Endothelial cell of umbilical vein (primary cell): ENCODE measurements around the gene MAP4K3. TPM values are rescaled to one million over a fixed set of nuclear protein-coding genes. Genes with fewer than 3 reads are reported as not detected.
"Not testable (repeated sequence)": the region's sequence is repeated elsewhere in the genome, so short reads cannot be mapped to it uniquely, and the experiment has no call there.

Source experiments
- BruUV-seq: library from RNA; stranded (reverse); fragments of 400-500 nt; replicated peaks from 2 replicates; lab custom pipeline; 2021; lab: Mats Ljungman, UMichigan
- CTCF ChIA-PET: fragments of 300-600, 350-600 bp; sonication (Branson Sonifier 250); formaldehyde crosslinking; loops from one replicate; lab custom pipeline; 2021; ENCODE audit warnings: antibody characterized with exemption, inconsistent platforms; lab: Charles Lee
- POLR2A ChIA-PET: fragments of 300-600, 350-600 bp; sonication (Branson Sonifier 250); formaldehyde crosslinking; loops from one replicate; lab custom pipeline; 2021; ENCODE audit warnings: antibody characterized with exemption, inconsistent platforms; lab: Charles Lee
- DNase-seq: peaks from one replicate; pipeline ENCODE4 v3.0.0-alpha.2; 2011; ENCODE audit warnings: low read depth, low spot score
- FAIRE-seq: peaks from 2 replicates; lab custom pipeline; 2011; peaks lifted over from hg19 to GRCh38; lab: Jason Lieb, UNC
- H2AFZ ChIP-seq: 2 replicates; pipeline ENCODE4 v1.6.0; 2012; ENCODE audit warnings: low read depth, low read length, control low read depth, inconsistent platforms
- H3K27ac ChIP-seq: 2 replicates; pipeline ENCODE4 v1.5.1; 2011; ENCODE audit warnings: low read depth, mild to moderate bottlenecking, control low read depth, low read length, moderate library complexity; ENCODE audit not compliant: insufficient read depth
- H3K27me3 ChIP-seq, 2 experiments: 2 replicates each; pipeline versions ENCODE4 v1.6.0 to v1.6.1; 2011; ENCODE audit warnings: low read length in 2 of 2, mixed read lengths in 1 of 2; ENCODE audit not compliant: control insufficient read depth in 2 of 2, insufficient read depth in 2 of 2
- H3K36me3 ChIP-seq, 2 experiments: 2 replicates in 1 of 2; 3 replicates in 1 of 2; pipeline ENCODE4 v1.5.1; 2011; ENCODE audit warnings: low read length in 2 of 2, mild to moderate bottlenecking in 1 of 2, moderate library complexity in 1 of 2; ENCODE audit not compliant: control insufficient read depth in 2 of 2, insufficient read depth in 2 of 2; ENCODE audit errors: extremely low read depth in 1 of 2
- H3K4me1 ChIP-seq: 3 replicates; pipeline ENCODE4 v1.5.1; 2011; ENCODE audit warnings: mild to moderate bottlenecking, low read length; ENCODE audit not compliant: control insufficient read depth, insufficient read depth; ENCODE audit errors: extremely low read depth
- H3K4me2 ChIP-seq: 2 replicates; pipeline ENCODE4 v1.6.1; 2011; ENCODE audit warnings: low read length, control low read depth, mixed read lengths; ENCODE audit not compliant: insufficient read depth
- H3K4me3 ChIP-seq, 3 experiments: fragments of 200-600 bp in 1 of 3; sonication (generic), shearing (Covaris generic) in 1 of 3; replicated peaks in 1 of 3; 2 replicates each; pipeline ENCODE4 v1.5.1; 2011 to 2016; ENCODE audit warnings: control low read depth in 3 of 3, low read length in 3 of 3, mild to moderate bottlenecking in 2 of 3, inconsistent platforms in 1 of 3, low read depth in 1 of 3, moderate library complexity in 1 of 3; ENCODE audit not compliant: insufficient read depth in 1 of 3
- H3K79me2 ChIP-seq: 2 replicates; pipeline ENCODE4 v1.6.0; 2012; ENCODE audit warnings: low read length, inconsistent platforms; ENCODE audit not compliant: control insufficient read depth, insufficient read depth
- H3K9ac ChIP-seq: replicated peaks from 2 replicates; pipeline ENCODE3; 2011; ENCODE audit warnings: low read length, control low read depth; ENCODE audit not compliant: insufficient read depth; ENCODE audit errors: extremely low read depth
- H3K9me1 ChIP-seq: replicated peaks from 3 replicates; pipeline ENCODE4 v1.6.0; 2011; ENCODE audit warnings: mild to moderate bottlenecking, low read length; ENCODE audit not compliant: control insufficient read depth, insufficient read depth; ENCODE audit errors: extremely low read depth
- H3K9me3 ChIP-seq: replicated peaks from 2 replicates; pipeline ENCODE4 v1.5.1; 2012; ENCODE audit warnings: low read length, inconsistent platforms; ENCODE audit not compliant: control insufficient read depth, insufficient read depth
- H4K20me1 ChIP-seq: replicated peaks from 2 replicates; pipeline ENCODE3; 2011; ENCODE audit warnings: mild to moderate bottlenecking, low read length; ENCODE audit not compliant: control insufficient read depth, insufficient read depth; ENCODE audit errors: extremely low read depth
- EZH2 ChIP-seq: IDR thresholded peaks from 2 replicates; pipeline ENCODE4 v1.6.1; 2012; ENCODE audit warnings: borderline replicate concordance, low read depth, mild to moderate bottlenecking, moderate library complexity, low read length, inconsistent platforms; ENCODE audit not compliant: severe bottlenecking
- FOS ChIP-seq: IDR thresholded peaks from 2 replicates; pipeline ENCODE4 v1.6.1; 2011; ENCODE audit warnings: mild to moderate bottlenecking, low read length, moderate library complexity, borderline replicate concordance; ENCODE audit not compliant: insufficient read depth
- GATA2 ChIP-seq: IDR thresholded peaks from 2 replicates; pipeline ENCODE4 v1.7.0; 2011; ENCODE audit warnings: low read depth, mild to moderate bottlenecking, moderate library complexity, mixed read lengths, low read length; ENCODE audit not compliant: insufficient read length, insufficient read depth
- MYC ChIP-seq: IDR thresholded peaks from one replicate; pipeline ENCODE4 v1.6.1; 2011; ENCODE audit warnings: mild to moderate bottlenecking, low read depth, low read length
- POLR2A ChIP-seq: IDR thresholded peaks from 2 replicates; pipeline ENCODE4 v1.6.1; 2012; ENCODE audit warnings: low read depth, mild to moderate bottlenecking, control low read depth, low read length
- POLR2AphosphoS5 ChIP-seq: IDR thresholded peaks from 2 replicates; pipeline ENCODE4 v1.6.1; 2012; ENCODE audit warnings: low read depth, mild to moderate bottlenecking, control low read depth, low read length, moderate library complexity; ENCODE audit not compliant: insufficient read depth
- dilution Hi-C: fragments of 300-500 bp; cut with MboI; formaldehyde crosslinking; loops from one replicate; pipeline ENCODE4 v1.15.0; 2019; ENCODE audit warnings: low sequenced_read_pairs; ENCODE audit not compliant: extremely low pct_ligation_motif_present
- intact Hi-C: fragments of 100-400 bp; cut with micrococcal nuclease; formaldehyde crosslinking; loops from one replicate; pipeline ENCODE4 v1.10.0; 2022
- polyA plus RNA-seq, 4 experiments: library from polyadenylated mRNA; depleted of rRNA in 3 of 4; stranded (reverse) in 3 of 4; unstranded in 1 of 4; fragments of >200 nt; gene quantifications; 2 replicates each; pipeline versions ENCODE4 v1.2.1 to v1.2.3, GENCODE V29; 2011 to 2012; ENCODE audit warnings: missing spikeins in 1 of 4
- total RNA-seq: library from RNA; stranded (reverse); gene quantifications from 2 replicates; pipeline ENCODE4 v1.2.3, GENCODE V29; 2021
- TF ChIP-seq, protein P1 (sequence below): IDR thresholded peaks from 2 replicates; pipeline ENCODE4 v1.6.1; 2011; ENCODE audit not compliant: insufficient read depth, insufficient read length
- TF ChIP-seq, protein P2 (sequence below), 2 donors: IDR thresholded peaks; 1 replicate in 1 of 2; 2 replicates in 1 of 2; pipeline ENCODE4 v1.5.1; 2011; ENCODE audit warnings: low read length in 2 of 2, mild to moderate bottlenecking in 2 of 2, moderate library complexity in 2 of 2, control low read depth in 1 of 2, inconsistent platforms in 1 of 2, low read depth in 1 of 2; ENCODE audit not compliant: insufficient read depth in 1 of 2; ENCODE audit errors: extremely low read depth in 1 of 2

MAP4K3 gene
- total and polyA plus RNA-seq, 2 donors (not counting 3 experiments of a cell fraction or from before 2014, with no cell fraction given) = 8.0 to 45.9 TPM

DNA sequence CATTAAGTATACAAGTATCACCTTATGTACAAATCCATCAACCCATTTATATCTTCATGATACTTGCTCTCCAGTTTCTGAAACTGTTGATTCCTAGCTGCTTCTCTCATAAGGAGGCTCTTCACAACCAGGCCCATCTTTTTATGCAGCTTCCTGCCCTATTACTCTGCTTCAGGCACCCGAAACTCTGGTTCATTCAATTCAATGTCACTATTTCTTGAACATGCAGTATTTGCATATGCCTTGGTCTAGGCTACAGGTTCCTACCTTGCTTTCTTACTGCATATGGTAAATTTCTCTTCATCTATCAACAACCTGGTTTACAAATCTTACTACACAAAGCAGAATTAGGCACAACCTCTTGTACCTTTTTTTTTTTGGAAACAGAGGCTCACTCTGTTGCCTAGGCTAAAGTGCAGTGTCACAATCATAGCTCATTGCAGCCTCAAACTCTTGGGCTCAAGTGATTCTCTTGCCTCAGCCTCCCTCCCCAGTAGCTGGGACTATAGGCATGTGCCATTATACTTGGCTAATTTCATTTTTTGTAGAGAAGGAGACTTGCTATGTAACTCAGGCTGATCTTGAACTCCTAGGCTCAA is 190.6 kb downstream of the MAP4K3 start:
- intact Hi-C loops (loop anchor here (5.0 kb wide), 1 partner anchor 486 kb away; no protein-coding TSS in a partner anchor), dilution Hi-C loops (loop anchor here (25.0 kb wide), 1 partner anchor 184 kb away; no protein-coding TSS in a partner anchor)
- BruUV-seq = no TSS peak
- H3K27ac ChIP-seq = no peak overlapping the region
- DNase-seq (no peak), FAIRE-seq (no peak)
- no peak overlapping the region for H3K4me3 ChIP-seq
- H3K9ac ChIP-seq = no peak overlapping the region
- H3K27me3 ChIP-seq = no peaks in the 10 kb centered on the region
- H3K79me2 ChIP-seq = no peaks in the 10 kb centered on the region
- CTCF ChIA-PET = interaction anchor here (1.0 kb wide), 1 partner anchor 12 kb away, joined by 3 read pairs; no protein-coding TSS in a partner anchor
- no peaks in the 10 kb centered on the region for H3K9me1 ChIP-seq
- POLR2A ChIA-PET = no interaction called here
- no peaks in the 10 kb centered on the region for H3K9me3 ChIP-seq
- TF ChIP-seq EZH2 (no peak), GATA2 (no peak), POLR2A (no peak), FOS (no peak), MYC (no peak), POLR2AphosphoS5 (no peak)
- TF ChIP-seq, protein P1, sequence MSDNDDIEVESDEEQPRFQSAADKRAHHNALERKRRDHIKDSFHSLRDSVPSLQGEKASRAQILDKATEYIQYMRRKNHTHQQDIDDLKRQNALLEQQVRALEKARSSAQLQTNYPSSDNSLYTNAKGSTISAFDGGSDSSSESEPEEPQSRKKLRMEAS = no peak
- TF ChIP-seq, protein P2, sequence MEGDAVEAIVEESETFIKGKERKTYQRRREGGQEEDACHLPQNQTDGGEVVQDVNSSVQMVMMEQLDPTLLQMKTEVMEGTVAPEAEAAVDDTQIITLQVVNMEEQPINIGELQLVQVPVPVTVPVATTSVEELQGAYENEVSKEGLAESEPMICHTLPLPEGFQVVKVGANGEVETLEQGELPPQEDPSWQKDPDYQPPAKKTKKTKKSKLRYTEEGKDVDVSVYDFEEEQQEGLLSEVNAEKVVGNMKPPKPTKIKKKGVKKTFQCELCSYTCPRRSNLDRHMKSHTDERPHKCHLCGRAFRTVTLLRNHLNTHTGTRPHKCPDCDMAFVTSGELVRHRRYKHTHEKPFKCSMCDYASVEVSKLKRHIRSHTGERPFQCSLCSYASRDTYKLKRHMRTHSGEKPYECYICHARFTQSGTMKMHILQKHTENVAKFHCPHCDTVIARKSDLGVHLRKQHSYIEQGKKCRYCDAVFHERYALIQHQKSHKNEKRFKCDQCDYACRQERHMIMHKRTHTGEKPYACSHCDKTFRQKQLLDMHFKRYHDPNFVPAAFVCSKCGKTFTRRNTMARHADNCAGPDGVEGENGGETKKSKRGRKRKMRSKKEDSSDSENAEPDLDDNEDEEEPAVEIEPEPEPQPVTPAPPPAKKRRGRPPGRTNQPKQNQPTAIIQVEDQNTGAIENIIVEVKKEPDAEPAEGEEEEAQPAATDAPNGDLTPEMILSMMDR (IDR thresholded peaks at IDR 0.05; ENCODE audit: extremely low read depth in 1 of 2, insufficient read depth in 1 of 2, low read depth in 1 of 2, low read length in 2 of 2) = no peak
- H4K20me1 ChIP-seq = no peaks in the 10 kb centered on the region
- H3K4me1 ChIP-seq = peaks cover 5% of the 10 kb centered on the region
- H3K36me3 ChIP-seq = no peaks in the 10 kb centered on the region
- no peak overlapping the region for H3K4me2 ChIP-seq
- H2AFZ ChIP-seq = no peak overlapping the region

DNA sequence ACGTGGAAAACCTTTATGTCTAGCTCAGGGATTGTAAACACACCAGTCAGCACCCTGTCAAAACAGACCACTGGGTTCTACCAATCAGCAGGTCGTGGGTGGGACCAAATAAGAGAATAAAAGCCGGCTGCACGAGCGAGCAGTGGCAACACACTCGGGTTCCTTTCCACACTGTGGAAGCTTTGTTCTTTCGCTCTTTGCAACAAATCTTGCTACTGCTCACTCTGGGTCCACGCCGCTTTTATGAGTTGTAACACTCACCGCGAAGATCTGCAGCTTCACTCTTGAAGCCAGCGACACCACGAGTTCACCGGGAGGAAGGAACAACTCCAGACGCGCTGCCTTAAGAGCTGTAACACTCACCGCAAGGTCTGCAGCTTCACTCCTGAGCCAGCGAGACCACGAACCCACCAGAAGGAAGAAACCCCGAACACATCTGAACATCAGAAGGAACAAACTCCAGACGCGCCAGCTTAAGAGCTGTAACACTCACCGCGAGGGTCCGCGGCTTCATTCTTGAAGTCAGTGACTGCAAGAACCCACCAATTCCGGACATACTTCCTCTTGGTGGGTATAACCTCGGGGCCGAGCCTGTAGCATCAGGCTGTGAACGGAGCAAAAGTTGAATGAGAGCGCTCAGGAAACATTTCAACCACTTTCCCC is 192.0 kb downstream of the MAP4K3 start:
- H3K9ac ChIP-seq, H2AFZ ChIP-seq, H3K27me3 ChIP-seq, H3K4me2 ChIP-seq, H3K36me3 ChIP-seq, H3K79me2 ChIP-seq, H3K4me1 ChIP-seq, H3K9me1 ChIP-seq, FAIRE-seq, H3K4me3 ChIP-seq, BruUV-seq, POLR2A ChIA-PET, DNase-seq, H3K9me3 ChIP-seq, H4K20me1 ChIP-seq, H3K27ac ChIP-seq: not testable (repeated sequence)
- intact Hi-C loops = loop anchor here (5.0 kb wide), 1 partner anchor 487 kb away; no protein-coding TSS in a partner anchor
- dilution Hi-C loops = loop anchor here (25.0 kb wide), 1 partner anchor 183 kb away; no protein-coding TSS in a partner anchor
- CTCF ChIA-PET = interaction anchor here (1.4 kb wide), 1 partner anchor 297 kb away, joined by 6 read pairs; no protein-coding TSS in a partner anchor
